Chondrocyte (in vitro differentiated cells): ENCODE results near the gene KCTD16. TPM values are rescaled to one million over a fixed set of nuclear protein-coding genes. Genes with fewer than 3 reads are reported as not detected.

Experiments
- DNase-seq: peaks from one replicate; pipeline ENCODE4 v3.0.0; 2021; ENCODE audit warnings: mixed read lengths, low spot score
- H3K27ac Mint-ChIP-seq: one replicate; pipeline ENCODE4 v1.8.0; 2021; ENCODE audit warnings: mild to moderate bottlenecking, moderate library complexity, mixed read lengths; ENCODE audit not compliant: unreplicated experiment
- H3K27me3 Mint-ChIP-seq: 2 replicates; pipeline ENCODE4 v1.8.0; 2021; ENCODE audit warnings: low read depth, mixed read lengths
- H3K36me3 Mint-ChIP-seq: 2 replicates; pipeline ENCODE4 v1.8.0; 2021; ENCODE audit warnings: low read depth, mixed read lengths
- H3K4me1 Mint-ChIP-seq: 2 replicates; pipeline ENCODE4 v1.8.0; 2021; ENCODE audit warnings: low read depth, mild to moderate bottlenecking, mixed read lengths
- H3K4me3 Mint-ChIP-seq: one replicate; pipeline ENCODE4 v1.8.0; 2021; ENCODE audit warnings: mild to moderate bottlenecking, moderate library complexity, mixed read lengths; ENCODE audit not compliant: unreplicated experiment
- H3K9me3 Mint-ChIP-seq: 2 replicates; pipeline ENCODE4 v1.8.0; 2021; ENCODE audit warnings: low read depth, mixed read lengths
- total RNA-seq: library from RNA; stranded (reverse); gene quantifications from 3 replicates; pipeline ENCODE4 v1.2.1, GENCODE V29; 2021
- TF ChIP-seq, protein P1 (sequence below): fragments of 200-600 bp; sonication (generic); IDR thresholded peaks from 2 replicates; pipeline ENCODE4 v1.5.0; 2021; ENCODE audit warnings: antibody characterized with exemption, mild to moderate bottlenecking, moderate library complexity

Gene KCTD16
- total RNA-seq, 1 donor from 2014 or later = 1.5 TPM

DNA sequence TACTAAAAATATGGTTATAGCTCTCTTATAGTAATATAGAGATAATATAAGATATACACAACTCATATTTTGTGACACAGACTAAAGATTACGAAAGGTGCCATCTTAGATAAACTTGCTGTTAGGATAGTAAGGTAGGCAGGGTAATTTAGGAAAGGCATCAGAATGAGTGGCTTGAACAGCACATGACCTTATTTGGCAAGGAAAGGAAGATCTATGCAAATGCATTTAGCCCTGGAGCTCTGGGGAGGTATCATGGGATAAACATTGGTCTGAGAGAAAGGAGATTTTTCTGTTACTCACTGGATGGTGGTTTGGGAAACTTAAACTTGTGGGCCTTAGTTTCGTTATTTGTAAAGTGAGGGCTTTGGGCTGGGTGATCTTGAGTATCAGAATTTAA is 65.8 kb downstream of the KCTD16 start:
- DNase-seq = no peak
- H3K36me3 Mint-ChIP-seq = no peaks in the 10 kb centered on the region
- peaks cover 3% of the 10 kb centered on the region for H3K4me1 Mint-ChIP-seq
- no peak overlapping the region for H3K4me3 Mint-ChIP-seq
- peaks cover 9% of the 10 kb centered on the region for H3K27me3 Mint-ChIP-seq
- H3K27ac Mint-ChIP-seq = no peak overlapping the region
- H3K9me3 Mint-ChIP-seq = no peaks in the 10 kb centered on the region
- TF ChIP-seq, protein P1, sequence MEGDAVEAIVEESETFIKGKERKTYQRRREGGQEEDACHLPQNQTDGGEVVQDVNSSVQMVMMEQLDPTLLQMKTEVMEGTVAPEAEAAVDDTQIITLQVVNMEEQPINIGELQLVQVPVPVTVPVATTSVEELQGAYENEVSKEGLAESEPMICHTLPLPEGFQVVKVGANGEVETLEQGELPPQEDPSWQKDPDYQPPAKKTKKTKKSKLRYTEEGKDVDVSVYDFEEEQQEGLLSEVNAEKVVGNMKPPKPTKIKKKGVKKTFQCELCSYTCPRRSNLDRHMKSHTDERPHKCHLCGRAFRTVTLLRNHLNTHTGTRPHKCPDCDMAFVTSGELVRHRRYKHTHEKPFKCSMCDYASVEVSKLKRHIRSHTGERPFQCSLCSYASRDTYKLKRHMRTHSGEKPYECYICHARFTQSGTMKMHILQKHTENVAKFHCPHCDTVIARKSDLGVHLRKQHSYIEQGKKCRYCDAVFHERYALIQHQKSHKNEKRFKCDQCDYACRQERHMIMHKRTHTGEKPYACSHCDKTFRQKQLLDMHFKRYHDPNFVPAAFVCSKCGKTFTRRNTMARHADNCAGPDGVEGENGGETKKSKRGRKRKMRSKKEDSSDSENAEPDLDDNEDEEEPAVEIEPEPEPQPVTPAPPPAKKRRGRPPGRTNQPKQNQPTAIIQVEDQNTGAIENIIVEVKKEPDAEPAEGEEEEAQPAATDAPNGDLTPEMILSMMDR = no peak

DNA sequence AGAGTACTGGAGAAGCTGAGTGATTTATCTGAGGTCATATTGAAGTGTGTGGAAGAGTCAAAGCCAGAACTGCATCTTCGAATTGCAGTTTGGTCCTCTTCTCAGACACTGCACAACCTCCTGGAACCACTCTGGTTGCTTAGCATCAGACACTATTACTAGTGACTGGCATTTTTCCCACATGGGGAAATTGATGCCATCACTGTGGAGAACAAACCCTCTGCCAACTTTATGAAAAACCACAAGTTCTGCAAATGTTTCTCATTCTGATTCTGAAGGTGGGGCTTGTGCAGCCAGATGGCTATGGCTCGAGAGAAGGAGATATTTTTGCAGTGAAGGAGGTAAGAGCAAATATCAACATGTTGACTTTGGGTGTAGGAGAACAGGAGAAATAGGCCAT is 67.2 kb downstream of the KCTD16 start:
- no peaks in the 10 kb centered on the region for H3K9me3 Mint-ChIP-seq
- no peak overlapping the region for H3K4me3 Mint-ChIP-seq
- H3K27ac Mint-ChIP-seq = no peak overlapping the region
- no peaks in the 10 kb centered on the region for H3K36me3 Mint-ChIP-seq
- H3K27me3 Mint-ChIP-seq = peaks cover 9% of the 10 kb centered on the region
- no peak for DNase-seq
- H3K4me1 Mint-ChIP-seq = peaks cover 3% of the 10 kb centered on the region
- TF ChIP-seq, protein P1 = no peak

DNA sequence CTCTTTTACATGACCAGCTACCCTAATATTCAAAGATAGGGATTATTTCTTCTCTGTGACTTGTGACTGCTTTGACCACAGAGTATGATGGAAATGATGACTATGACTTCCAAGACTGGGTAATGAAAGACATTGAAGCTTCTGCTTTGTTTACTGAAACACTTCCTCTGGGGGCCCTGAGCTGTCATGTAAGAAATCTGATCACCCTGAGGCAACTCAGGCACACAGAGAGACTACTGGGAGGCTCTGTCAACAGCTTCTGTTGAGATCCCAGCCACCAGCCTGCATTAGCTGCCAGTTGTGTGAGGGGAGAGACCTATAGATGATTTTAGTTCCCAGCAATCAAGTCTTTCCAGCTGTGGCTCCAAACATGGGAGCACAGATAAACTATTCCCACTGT is 76.5 kb downstream of the KCTD16 start:
- H3K4me1 Mint-ChIP-seq = no peaks in the 10 kb centered on the region
- H3K27me3 Mint-ChIP-seq = peaks cover 5% of the 10 kb centered on the region
- H3K27ac Mint-ChIP-seq = no peak overlapping the region
- no peaks in the 10 kb centered on the region for H3K9me3 Mint-ChIP-seq
- TF ChIP-seq, protein P1 = no peak
- no peaks in the 10 kb centered on the region for H3K36me3 Mint-ChIP-seq
- no peak for DNase-seq
- no peak overlapping the region for H3K4me3 Mint-ChIP-seq

DNA sequence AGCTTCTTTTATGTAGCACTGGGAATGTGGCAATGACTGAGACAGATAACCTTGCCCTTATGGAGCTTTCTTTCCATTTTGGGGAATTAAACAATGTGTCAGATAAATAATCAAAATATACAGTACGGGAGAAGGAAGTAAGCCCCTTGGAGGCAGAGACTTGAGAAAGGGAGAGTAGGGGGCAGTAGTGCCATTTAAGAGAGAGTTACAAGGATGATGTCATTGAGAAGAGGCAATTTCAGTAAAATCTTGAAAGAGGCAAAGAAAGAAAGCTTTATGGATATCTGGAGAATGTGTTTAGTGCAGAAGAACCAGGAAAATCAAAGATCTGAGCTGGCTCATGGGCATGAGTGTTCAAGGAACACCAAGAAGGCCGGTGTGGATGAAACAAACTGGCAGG is 77.3 kb downstream of the KCTD16 start:
- TF ChIP-seq, protein P1 = no peak
- no peak overlapping the region for H3K27ac Mint-ChIP-seq
- H3K27me3 Mint-ChIP-seq = peaks cover 5% of the 10 kb centered on the region
- no peaks in the 10 kb centered on the region for H3K9me3 Mint-ChIP-seq
- H3K4me1 Mint-ChIP-seq = no peaks in the 10 kb centered on the region
- no peak for DNase-seq
- no peak overlapping the region for H3K4me3 Mint-ChIP-seq
- H3K36me3 Mint-ChIP-seq = no peaks in the 10 kb centered on the region

DNA sequence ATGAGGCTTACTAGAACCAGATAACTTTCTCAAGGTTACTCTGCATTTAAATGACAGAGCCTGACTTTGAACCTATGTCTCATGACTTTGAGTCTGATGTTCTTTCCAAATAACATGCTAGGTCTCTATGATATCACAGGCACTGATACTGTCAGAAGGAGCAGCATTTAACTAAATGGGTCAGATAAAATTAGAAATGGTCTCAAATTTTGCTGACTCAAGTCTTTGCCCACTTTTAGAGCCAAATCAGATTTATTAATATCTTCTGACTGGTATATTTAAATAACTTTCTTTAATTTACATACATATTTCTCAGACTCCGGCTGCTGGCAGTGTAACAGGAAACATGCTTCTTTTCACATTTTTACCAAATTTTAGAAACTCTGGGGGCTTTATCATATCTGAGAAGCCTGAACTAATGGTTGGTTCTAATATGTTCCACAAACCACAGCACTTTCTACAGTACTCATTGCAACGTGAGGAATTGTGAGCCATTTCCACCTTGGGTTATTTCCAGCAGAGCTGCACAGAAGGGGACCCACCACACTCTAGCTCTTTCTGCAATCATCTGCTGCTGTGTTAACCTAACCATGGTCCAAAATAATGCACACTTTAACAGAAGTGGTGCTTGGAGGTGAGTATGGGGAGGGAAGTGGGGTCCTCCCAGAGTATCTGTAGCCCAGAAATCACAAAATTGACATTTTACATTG is 79.2 kb downstream of the KCTD16 start:
- TF ChIP-seq, protein P1 = no peak
- Mint-ChIP-seq H3K27me3 (peaks cover 5% of the 10 kb centered on the region), H3K4me1 (no peaks in the 10 kb centered on the region), H3K27ac (no peak overlapping the region), H3K4me3 (no peak overlapping the region), H3K9me3 (no peaks in the 10 kb centered on the region), H3K36me3 (no peaks in the 10 kb centered on the region)
- no peak for DNase-seq
